IPS DF 4.7 (cell line): ENCODE results near the gene RPL38.

Experiments used
- DNase-seq: peaks from one replicate; pipeline ENCODE4 v3.0.0-alpha.2; 2013; ENCODE audit warnings: low spot score; ENCODE audit errors: extremely low read depth

Gene RPL38

DNA sequence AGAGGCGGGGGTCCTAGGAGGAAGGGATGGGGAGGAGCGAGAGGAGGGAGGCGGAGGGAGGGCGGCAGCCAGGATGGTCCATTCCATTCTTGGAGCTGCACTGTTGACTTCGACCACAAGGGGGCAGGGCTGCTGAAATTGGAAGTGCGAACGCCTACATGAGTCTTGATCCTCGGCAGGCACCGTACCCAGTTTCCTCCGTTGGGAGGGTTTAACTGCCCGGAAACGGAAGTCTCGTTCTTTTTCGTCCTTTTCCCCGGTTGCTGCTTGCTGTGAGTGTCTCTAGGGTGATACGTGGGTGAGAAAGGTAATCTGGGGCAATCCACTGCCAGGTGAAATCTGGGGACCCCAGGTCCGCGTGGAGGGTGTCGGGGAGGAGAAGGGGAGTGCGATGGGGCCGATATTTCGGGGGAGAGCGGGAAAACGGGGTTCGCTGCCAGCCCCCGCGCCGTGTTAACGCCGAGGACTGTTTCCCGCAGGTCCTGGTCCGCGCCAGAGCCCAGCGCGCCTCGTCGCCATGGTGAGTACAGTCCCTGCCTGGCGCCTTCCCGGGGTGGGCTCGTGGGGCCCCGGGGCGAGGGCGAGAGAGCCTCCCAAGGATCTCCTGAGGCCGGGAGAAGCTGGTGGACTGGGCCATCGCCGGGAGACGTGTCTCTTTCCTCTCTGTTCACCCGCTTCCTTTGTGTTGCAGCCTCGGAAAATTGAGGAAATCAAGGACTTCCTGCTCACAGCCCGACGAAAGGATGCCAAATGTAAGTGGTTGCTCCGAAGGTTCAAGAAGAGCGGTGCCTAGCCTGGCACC, at the start of gene RPL38:
Gene RPL38 (plus strand): TSS at position 240 of the 802 bp plus-strand sequence. CDS start 278 bp downstream, at position 518.
- peak; percentile 97 for DNase-seq

DNA sequence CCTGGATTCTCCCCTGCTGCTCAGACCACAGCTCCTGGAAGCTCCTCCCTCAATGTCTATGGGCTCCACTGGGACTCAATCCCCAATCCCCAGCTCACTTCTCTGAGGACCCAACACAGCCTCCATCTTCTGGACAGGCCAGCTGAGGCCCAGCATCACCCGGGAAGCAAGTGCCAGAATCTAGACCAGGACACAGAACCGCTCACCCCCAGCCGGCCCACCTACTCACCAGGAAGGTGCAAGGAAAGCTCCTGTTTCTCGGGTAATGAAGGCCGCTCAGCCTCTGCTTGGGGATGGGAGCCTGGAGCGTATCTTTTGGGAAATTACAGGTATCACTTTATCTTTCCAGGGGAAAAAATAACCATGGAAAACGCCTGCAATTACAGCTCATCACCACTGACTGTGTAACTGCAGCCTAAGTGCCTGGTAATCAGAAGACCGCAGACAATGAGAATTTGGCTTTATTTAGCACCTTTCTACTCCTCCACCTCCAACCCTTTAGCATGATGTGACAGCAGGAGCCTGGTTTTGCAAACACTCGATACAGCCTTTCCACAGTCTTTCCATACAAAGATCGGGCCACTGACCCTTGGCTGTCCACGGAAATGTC, 49.6 kb upstream of the RPL38 start:
- no peak for DNase-seq

DNA sequence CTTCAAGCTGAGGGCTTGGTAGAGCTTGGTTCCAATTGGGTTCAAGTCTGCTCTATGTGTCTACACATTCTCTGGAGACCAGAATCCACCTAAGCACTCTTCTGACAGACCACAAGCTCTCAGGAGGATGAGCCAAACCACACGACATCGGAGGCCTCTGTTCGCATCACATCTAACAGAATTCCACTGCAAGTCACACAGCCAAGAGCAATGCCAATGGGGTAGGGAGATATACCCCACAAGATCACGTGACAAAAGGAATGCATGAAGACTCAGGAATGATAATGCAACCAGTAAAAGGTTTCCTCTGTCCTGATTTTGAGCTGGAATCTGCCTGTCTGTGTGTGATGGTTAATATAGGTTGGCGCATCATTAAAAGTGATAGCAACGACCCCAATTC, 46.6 kb upstream of the RPL38 start:
- no peak for DNase-seq

DNA sequence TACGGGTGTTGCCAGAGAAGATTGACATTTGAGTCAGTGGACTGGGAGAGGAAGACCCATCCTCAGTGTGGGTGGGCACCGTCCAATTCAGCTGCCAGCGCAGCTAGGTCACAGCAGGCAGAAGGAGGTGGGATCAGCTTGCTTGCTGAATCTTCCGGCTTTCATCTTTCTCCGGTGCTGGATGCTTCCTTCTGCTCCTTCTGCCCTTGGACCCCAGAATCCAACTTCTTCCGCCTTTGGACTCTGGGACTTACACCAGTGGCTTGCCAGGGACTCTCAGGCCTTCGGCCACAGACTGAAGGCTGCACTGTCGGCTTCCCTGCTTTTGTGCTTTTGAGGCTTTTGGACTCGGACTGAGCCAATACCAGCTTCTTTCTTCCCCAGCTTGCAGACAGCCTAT, 46.1 kb upstream of the RPL38 start:
- no peak for DNase-seq

DNA sequence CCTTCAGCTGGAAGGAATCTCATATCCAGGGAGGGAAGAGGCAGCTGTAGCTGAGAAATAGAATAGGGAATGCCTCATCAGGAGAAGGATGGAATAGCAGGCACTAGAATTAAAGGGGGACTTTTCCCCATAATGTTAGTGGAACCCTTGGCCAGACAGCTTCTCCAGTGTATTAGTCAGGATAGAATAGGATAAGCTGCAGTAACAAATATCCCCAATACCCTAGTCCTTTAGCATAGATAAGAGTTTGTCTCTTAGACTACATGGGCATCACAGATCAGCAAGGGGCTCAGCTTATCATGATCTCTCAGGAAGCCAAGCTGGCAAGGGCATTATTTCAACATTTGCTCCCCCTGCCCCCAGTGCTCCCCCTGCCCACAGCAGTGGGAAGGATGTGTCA, 44.7 kb upstream of the RPL38 start:
- DNase-seq, result no peak

DNA sequence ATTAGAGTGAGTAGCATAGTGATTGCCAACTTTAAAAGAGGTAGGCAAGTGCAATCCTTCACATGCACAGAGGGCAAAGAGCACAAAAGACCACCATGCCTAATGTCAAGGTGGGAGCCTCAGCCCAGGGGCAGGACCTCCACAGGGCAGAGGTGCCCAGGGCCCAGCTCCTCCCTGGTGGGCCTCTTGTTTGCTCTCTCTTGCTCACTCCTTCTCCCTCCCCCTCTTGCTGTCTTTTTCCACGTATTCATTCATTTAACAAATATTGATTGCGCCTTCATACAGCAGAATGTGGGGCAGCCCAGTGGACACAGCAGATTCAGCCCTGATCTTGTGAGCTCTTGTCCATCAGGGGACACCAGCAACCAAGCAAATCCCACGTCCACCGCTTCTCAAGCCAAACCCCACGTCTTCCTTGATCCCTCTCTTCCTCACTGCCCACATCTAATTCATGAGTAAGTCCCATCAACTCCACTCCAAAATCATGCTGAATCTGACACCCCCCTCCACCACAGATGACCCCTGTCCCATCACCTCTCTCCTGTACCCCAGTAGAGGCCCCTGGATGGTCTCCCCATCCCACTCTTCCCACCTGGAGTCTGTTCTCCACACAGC, 44.1 kb upstream of the RPL38 start:
- DNase-seq, result no peak

DNA sequence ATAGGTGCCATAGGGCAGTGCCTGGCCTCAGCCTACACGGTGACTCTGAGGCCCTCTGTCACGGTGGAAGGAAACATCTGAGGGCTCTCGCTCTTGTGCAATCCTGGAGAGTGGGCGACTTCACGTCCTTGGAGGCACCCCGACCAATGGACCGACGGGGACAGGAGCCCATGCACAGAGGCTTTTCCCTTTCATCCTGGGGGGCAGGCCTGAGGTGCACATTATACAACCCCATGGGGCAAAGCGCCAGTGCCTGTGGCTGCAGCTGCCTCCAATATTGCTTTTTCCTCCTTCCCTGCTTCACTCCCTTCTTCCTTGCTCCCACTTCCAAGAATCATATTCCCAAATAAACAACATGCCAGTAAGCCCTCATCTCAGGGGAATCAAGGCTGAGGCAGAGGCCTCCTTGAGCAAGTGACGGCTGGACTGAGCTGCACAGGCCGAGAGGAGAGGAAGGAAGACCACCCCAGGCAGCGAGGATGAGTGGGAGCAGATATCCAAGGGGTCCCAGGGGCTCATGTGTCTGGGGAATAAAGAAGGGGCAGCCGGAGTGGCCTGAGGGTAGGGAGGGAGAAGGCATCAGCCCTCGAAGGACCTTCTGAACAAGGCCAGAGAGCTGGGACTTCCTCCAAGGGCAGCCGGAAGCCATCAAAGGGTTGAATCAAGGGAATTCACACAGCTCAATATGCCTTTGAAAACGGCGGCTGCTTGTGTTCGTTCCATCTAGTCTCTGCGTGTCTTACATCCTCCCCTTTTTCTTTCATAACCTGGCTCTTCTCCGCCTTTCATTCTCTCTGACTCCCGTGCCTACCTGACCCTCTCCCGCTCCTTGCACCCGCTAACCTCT, 42.6 kb upstream of the RPL38 start:
- DNase-seq, result no peak

DNA sequence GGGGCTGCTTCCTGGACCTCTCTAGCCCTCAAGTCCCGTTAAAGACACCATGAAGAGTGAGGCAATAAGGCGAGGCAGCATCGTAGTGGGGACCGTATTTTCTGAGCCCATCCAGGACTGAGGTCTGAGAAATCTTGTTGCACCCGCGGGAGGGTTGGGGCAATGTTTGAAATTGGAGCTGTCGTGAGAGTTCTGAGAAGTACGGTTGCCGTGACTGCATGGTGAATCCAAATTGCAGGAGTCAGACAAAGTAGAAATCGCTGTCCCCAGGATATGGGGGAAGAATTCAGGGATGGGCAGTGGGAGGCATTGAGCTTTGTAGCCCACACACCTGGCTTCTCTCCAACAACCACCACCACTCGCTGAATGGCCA, 42.0 kb upstream of the RPL38 start:
- DNase-seq, result no peak

DNA sequence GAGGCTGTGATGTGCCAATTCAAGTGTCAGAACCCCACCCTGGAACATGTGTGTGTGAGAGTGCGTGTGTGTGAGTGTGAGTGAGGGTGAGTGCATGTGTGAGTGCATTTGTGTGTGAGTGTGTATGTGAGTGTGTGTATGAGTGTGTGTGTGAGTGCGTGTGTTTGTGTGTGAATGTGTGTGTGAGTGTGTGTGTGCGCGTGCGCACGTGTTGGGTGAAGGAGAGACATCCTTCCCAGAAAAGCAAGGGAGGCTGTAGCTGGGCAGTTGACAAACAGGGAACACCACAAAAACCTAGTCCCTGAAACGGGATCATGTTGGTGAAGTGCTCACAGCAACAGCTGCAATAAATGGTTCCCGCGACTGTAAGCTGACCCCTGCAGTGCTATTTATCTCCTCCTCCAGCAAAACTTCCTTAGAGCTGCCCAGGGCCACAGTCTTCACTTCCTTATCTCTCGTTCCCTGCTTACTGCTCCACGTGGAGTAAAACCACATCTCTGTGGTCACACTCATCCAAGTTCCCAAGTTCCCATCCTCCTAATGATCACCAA, 40.1 kb upstream of the RPL38 start:
- no peak for DNase-seq

DNA sequence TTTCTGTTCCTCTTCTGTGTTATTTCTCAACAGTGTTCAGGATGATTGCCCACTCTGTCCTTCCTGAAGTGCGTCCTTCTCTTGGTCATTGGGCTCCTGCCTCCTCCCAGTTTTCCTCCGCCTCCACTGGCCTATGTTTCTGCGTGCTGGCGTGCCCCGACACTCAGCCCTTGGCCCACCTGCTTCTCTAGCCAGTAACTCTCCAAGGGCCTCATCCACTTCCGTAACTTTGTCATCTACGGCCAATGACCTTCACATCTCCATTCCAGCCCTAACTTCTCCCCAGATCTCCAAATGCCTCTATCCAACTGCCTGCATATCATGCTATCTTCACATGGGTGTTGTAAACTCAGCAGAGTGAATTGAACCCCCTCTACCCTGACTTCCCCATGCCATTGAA, 39.6 kb upstream of the RPL38 start:
- DNase-seq, result no peak

DNA sequence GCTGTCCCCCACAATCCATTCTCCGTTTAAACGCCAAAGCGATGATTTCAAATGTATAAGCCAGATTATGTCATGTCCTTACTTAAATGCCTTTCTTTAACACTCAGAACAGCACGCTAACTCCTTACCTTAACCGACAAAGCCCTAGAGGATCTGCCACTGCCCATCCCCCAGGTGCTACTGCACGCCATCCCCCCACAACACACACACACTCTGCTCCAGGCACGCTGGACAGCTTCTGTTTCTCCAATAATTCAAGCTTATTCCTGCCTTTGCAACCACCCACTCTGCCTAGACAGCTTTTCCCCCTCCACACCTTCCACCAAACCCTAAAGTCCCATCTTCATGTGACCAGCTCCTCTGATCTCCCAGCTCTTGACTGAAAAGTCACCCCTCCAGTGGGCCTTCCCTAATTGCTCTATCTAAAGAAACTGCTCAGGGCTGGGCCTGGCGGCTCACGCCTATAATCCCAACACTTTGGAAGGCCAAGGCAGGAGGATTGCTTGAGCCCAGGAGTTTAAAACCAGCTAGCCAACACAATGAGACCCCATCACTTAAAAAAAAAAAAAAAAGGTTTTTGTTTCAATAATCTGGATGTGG, 38.9 kb upstream of the RPL38 start:
- no peak for DNase-seq

DNA sequence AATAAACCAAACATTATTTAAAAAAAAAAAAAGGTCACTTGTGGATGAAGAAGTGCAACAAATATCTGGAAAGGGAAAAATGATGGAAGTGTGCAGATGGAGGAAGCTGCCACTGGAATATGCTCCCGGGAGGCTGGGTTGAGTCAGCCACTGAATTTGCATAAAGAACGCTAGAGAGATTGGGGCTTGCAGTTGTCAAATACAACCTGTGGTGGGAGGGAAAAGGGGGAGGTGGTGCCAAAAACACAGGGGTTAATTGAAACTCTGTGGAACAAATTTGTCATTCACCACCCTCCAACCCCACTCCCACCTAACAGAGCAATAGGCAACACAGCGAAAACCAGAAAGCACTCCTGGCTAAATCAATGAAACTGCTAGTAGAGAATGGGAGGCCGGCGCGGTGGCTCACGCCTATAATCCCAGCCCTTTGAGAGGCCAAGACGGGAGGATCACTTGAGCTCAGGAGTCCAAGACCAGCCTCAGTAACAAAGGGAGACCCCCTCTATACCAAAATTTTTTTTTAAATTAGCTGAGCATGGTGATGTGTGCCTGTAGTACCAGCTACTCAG, 37.6 kb upstream of the RPL38 start:
- no peak for DNase-seq

DNA sequence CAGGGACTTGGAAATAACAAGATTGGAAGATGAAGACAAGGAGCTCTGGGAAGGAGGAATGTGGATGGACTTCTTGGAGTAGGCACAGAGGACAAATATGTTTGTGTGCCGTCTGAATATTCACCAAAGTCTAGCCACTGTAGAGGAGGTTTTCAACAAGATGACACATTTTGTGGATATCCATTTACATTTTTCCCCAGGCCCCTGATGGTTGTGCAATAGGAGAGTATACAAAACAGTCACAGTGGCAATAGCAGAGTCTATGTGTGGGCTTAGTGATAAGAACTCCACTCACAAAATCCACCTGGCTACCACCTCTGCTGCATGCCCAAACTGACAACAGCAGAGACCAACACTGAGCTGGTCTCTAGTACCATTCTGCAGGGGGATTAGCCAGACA, 32.6 kb upstream of the RPL38 start:
- no peak for DNase-seq

DNA sequence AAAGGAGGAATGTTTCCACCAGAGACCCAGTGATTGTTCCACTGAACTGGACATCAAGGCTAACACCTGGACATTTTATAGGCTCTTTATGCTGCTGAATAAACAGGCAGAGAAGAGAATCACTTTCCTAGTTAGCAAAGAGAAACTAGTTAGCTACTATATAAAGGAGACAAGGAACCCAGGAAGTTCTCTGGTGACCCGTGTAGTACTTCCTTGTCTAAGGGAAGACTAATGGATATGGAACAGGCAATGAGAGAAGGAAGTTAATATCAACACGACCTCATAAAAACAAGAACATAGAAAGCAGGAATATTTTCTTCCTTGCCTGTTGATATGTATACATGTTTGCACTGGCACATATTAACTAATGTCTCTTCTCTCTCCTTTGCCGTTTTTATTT, 30.8 kb upstream of the RPL38 start:
- no peak for DNase-seq

DNA sequence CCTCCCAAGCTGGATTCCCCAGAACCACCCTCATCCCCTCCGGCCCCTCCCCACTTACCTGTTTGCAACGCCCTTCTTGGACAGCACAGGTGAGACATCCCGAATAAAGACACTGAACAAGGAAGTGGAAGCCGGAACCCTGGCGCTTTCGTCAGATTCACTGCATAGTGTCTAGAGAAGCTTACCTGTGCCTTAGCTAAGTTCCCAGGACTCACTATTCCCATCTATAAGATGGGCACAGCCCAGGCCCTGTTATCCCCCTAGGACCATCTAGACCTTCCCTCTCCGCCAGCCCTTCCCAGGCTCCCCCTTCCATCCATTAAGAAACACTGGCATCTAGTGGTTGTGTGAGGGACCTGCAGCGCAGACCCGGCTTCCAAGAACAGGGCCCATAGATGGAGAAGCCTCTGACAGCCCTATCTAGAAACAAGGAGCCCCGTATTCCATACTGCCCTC, 26.9 kb upstream of the RPL38 start:
- peak; percentile 41 for DNase-seq

DNA sequence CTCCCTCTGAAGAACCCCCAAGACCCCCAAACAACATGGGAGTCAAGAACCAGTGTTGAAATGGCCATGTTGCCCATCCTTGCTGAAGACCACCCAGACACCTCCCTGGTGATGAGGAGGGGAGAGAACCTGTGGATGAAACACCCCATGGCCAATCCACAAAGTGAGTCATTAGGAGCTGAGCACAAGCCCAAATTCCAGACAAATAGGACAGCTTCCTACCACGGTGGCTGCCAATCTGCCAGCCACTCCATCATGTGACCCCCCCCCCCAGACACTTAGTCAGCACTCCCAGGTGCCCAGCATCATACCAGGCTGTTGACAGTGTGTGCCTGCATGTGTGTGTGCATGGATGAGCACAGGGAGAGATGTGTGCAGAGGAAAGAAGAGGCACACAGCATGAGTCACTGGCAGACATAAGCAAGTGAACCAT, 26.4 kb upstream of the RPL38 start:
- no peak for DNase-seq

DNA sequence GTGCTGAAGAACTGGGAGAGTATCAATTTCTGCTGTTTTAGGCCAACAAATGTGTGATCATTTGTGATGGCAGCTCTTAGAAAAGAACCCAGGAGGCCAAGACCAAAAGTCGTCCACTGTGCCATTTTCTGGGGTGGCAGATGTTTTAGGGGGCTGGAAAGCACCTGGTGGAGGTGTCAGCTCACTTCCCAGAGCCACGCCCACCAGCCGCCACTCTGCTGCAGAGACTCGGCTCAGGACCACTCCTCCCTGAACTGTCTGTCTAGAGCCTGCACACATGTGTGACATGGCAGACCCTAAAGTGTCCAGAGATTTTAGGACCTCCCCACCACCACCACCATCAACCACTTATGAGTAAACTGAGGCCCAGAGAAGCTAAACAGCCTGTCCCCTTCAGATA, 23.9 kb upstream of the RPL38 start:
- DNase-seq, result no peak

DNA sequence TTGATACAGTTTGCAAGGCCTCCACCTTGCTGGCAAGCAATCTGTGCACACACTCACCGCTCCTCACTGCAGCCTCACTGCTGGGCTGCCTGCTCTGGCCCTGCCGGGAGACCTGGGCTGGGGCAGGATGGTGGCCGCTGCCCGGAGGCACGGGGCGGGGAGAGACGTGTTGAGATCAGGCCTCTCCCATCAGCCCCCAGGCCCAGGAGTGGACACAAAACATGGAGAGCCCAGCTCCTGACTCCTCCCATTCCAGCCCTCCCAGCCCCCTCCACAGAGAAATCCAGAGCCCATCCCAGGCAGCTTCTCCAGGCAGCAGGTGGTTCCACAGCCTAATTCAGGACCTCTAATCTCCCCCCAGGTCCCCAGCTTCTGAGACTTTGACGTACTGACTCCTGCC, 23.1 kb upstream of the RPL38 start:
- DNase-seq, result no peak

DNA sequence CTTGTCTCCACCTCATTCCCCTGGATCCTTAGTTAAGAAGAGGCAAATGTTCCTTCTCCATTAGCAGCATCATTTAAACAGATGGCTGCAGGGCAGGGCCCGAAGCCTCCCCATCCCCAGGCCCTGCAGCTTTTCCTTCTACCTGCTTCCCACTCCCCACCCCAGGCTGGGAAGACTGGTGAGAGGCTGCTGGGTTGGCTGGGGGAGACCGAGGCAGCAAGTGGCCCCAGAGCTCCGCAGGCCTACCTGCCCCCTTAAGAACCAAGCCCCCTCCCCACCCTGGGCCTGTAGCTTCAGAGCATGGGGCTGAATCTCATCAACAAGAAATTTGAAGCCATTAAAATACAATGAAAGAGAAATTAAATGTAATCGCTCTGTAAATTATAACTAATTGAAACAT, 22.1 kb upstream of the RPL38 start:
- DNase-seq, result no peak

DNA sequence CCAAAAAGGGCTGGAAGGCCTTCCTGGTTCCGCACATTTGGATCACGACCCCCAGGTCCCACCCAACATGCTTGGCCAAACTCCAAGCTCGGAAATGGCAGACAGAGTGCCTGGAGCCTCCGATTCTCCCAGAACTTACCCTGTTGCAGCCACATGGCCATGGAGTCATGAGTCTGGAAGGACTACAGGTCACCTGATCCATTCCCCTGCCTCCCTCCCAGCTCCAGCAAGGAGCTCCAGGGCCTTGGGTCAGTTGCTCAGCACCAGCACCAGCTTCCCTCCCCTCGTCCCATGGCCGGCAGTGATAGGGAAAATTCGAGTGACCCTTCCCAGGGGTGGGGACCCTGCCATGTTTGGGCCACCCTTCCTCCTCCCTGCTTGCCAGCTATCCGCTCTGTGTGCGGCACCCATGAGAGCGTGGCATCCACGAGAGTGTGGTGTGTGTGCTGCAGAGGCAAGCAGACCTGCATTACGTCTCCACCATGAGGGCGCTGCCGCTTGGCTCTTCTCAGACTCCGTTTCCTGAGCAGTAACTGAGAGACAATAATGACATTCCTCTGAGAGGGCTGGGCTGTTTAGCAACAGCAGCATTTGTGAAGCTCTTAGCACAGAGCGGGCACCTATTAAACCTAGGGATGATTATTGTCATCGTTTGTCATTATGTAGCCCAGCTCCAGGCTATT, 21.3 kb upstream of the RPL38 start:
- DNase-seq, result no peak
